HCT116 (cell line): ENCODE measurements around the gene METRN. TPM values are rescaled to one million over a fixed set of nuclear protein-coding genes. Genes with fewer than 3 reads are reported as not detected.

Experiments used
- ATAC-seq: fragments of 200-7000 bp; cut with Tn5 transposase; 2 replicates; pipeline ENCODE4 v1.9.1; 2020; ENCODE audit warnings: mild to moderate bottlenecking, moderate library complexity
- BruUV-seq: library from RNA; stranded (reverse); fragments of 400-500 nt; replicated peaks from 2 replicates; lab custom pipeline; 2021; lab: Mats Ljungman, UMichigan
- CTCF ChIA-PET: fragments of 300-600 bp; sonication (Branson Sonifier 250); formaldehyde crosslinking; loops from one replicate; lab custom pipeline; 2021; ENCODE audit warnings: antibody characterized with exemption; lab: Charles Lee
- POLR2A ChIA-PET: fragments of 300-600, 350-600 bp; sonication (Branson Sonifier 250); formaldehyde crosslinking; loops from one replicate; lab custom pipeline; 2021; ENCODE audit warnings: antibody characterized with exemption; lab: Charles Lee
- RAD21 ChIA-PET, 2 experiments: fragments of 300-600 bp; sonication (Branson Sonifier 250); formaldehyde crosslinking; loops; one replicate each; lab custom pipeline; 2023; ENCODE audit warnings: low total read pairs in 2 of 2; ENCODE audit not compliant: uncharacterized antibody in 2 of 2, unreplicated experiment in 2 of 2, low non-redundant PET in 1 of 2; lab: Charles Lee
- DNase-seq: peaks from one replicate; pipeline ENCODE4 v3.0.0-alpha.2; 2010; ENCODE audit warnings: low read depth, low spot score
- H2AFZ ChIP-seq: fragments of 200-600 bp; shearing (Covaris generic), sonication (generic); 2 replicates; pipeline ENCODE4 v1.6.1; 2017; ENCODE audit warnings: low read depth, mixed run types, mixed read lengths, antibody characterized with exemption, low read length; ENCODE audit not compliant: poor library complexity, severe bottlenecking
- H3K27ac ChIP-seq: 2 replicates; pipeline ENCODE4 v1.5.1; 2012; ENCODE audit warnings: low read depth, low read length
- H3K27me3 ChIP-seq: fragments of 200-600 bp; sonication (generic); 2 replicates; pipeline ENCODE4 v1.6.1; 2016; ENCODE audit warnings: mixed run types, low read length, mixed read lengths; ENCODE audit not compliant: insufficient read depth
- H3K36me3 ChIP-seq, 2 experiments: fragments of 200-500 bp in 1 of 2; fragments of 200-600 bp in 1 of 2; sonication (Bioruptor generic) in 1 of 2; sonication (generic) in 1 of 2; 2 replicates each; pipeline versions ENCODE4 v1.5.1 to v1.6.1; 2014 to 2016; ENCODE audit warnings: low read length in 2 of 2, inconsistent platforms in 1 of 2, mixed read lengths in 1 of 2, mixed run types in 1 of 2; ENCODE audit not compliant: insufficient read depth in 2 of 2, control insufficient read depth in 1 of 2
- H3K4me1 ChIP-seq, 2 experiments: fragments of 200-600 bp in 1 of 2; sonication (generic) in 1 of 2; 2 replicates each; pipeline versions ENCODE4 v1.5.1 to v1.6.1; 2012 to 2017; ENCODE audit warnings: low read length in 2 of 2, inconsistent platforms in 1 of 2, mild to moderate bottlenecking in 1 of 2, mixed read lengths in 1 of 2, mixed run types in 1 of 2, moderate library complexity in 1 of 2; ENCODE audit not compliant: insufficient read depth in 2 of 2, control insufficient read depth in 1 of 2
- H3K4me2 ChIP-seq: fragments of 200-600 bp; sonication (generic); 2 replicates; pipeline ENCODE4 v1.6.1; 2017; ENCODE audit warnings: mixed run types, low read length, mixed read lengths
- H3K4me3 ChIP-seq, 2 experiments: fragments of 200-600 bp in 1 of 2; sonication (generic) in 1 of 2; replicated peaks in 1 of 2; 2 replicates each; pipeline ENCODE4 v1.5.1; 2011 to 2016; ENCODE audit warnings: low read length in 2 of 2, control low read depth in 1 of 2, low read depth in 1 of 2, mild to moderate bottlenecking in 1 of 2, mixed read lengths in 1 of 2, mixed run types in 1 of 2
- H3K79me2 ChIP-seq: fragments of 200-600 bp; sonication (generic); 2 replicates; pipeline ENCODE4 v1.6.1; 2017; ENCODE audit warnings: mild to moderate bottlenecking, mixed run types, low read length, moderate library complexity, mixed read lengths; ENCODE audit not compliant: insufficient read depth
- H3K9ac ChIP-seq: fragments of 200-600 bp; sonication (generic); 2 replicates; pipeline ENCODE4 v1.6.1; 2016; ENCODE audit warnings: low read length, mixed read lengths
- H3K9me2 ChIP-seq: fragments of 200-600 bp; sonication (generic), shearing (Covaris generic); 2 replicates; pipeline ENCODE4 v1.6.1; 2017; ENCODE audit warnings: mixed run types, mild to moderate bottlenecking, moderate library complexity; ENCODE audit not compliant: insufficient read depth
- H3K9me3 ChIP-seq, 2 experiments: fragments of 200-500 bp in 1 of 2; fragments of 200-600 bp in 1 of 2; sonication (Bioruptor generic) in 1 of 2; sonication (generic) in 1 of 2; 2 replicates each; pipeline ENCODE4 v1.6.1; 2014 to 2017; ENCODE audit warnings: low read length in 2 of 2, mixed read lengths in 2 of 2, inconsistent platforms in 1 of 2, low read depth in 1 of 2, mild to moderate bottlenecking in 1 of 2, mixed run types in 1 of 2, moderate library complexity in 1 of 2; ENCODE audit not compliant: control insufficient read depth in 1 of 2, insufficient read depth in 1 of 2
- H4K20me1 ChIP-seq: fragments of 200-600 bp; sonication (generic), shearing (Covaris generic); 2 replicates; pipeline ENCODE4 v1.6.1; 2017; ENCODE audit warnings: mixed run types, mild to moderate bottlenecking, moderate library complexity; ENCODE audit not compliant: insufficient read depth
- ATF3 ChIP-seq: IDR thresholded peaks from 2 replicates; pipeline ENCODE4 v1.6.1; 2012
- CBX3 ChIP-seq: IDR thresholded peaks from 2 replicates; pipeline ENCODE4 v1.6.1; 2012; ENCODE audit warnings: low read depth
- CEBPB ChIP-seq: IDR thresholded peaks from 2 replicates; pipeline ENCODE4 v1.6.1; 2012; ENCODE audit warnings: low read depth
- EGR1 ChIP-seq: IDR thresholded peaks from 2 replicates; pipeline ENCODE4 v1.6.1; 2012; ENCODE audit warnings: low read depth
- ELF1 ChIP-seq: IDR thresholded peaks from 2 replicates; pipeline ENCODE4 v1.6.1; 2012; ENCODE audit warnings: low read depth, borderline replicate concordance
- EZH2 ChIP-seq: fragments of 200-600 bp; sonication (generic); IDR thresholded peaks from 2 replicates; pipeline ENCODE4 v1.6.1; 2017; ENCODE audit warnings: antibody characterized with exemption, mixed run types
- EZH2phosphoT487 ChIP-seq: fragments of 200-600 bp; IDR thresholded peaks from 2 replicates; pipeline ENCODE4 v1.6.1; 2018; ENCODE audit warnings: antibody characterized with exemption, borderline replicate concordance
- FOSL1 ChIP-seq: IDR thresholded peaks from 2 replicates; pipeline ENCODE4 v1.6.1; 2012; ENCODE audit warnings: low read depth
- MAX ChIP-seq: IDR thresholded peaks from 2 replicates; pipeline ENCODE4 v1.6.1; 2012
- POLR2A ChIP-seq: IDR thresholded peaks from 2 replicates; pipeline ENCODE4 v1.7.0; 2011; ENCODE audit warnings: borderline replicate concordance; ENCODE audit not compliant: insufficient read depth, insufficient read length; ENCODE audit errors: extremely low read depth
- POLR2AphosphoS5 ChIP-seq: IDR thresholded peaks from 2 replicates; pipeline ENCODE4 v1.6.1; 2011; ENCODE audit warnings: mild to moderate bottlenecking, low read depth, low read length, moderate library complexity
- REST ChIP-seq: IDR thresholded peaks from 2 replicates; pipeline ENCODE4 v1.6.1; 2012; ENCODE audit warnings: low read depth
- SP1 ChIP-seq: IDR thresholded peaks from 2 replicates; pipeline ENCODE4 v1.6.1; 2012; ENCODE audit warnings: low read depth
- SRF ChIP-seq: IDR thresholded peaks from 2 replicates; pipeline ENCODE4 v1.6.1; 2012; ENCODE audit warnings: low read depth
- TCF7L2 ChIP-seq: IDR thresholded peaks from 2 replicates; pipeline ENCODE4 v1.7.0; 2011; ENCODE audit warnings: borderline replicate concordance, inconsistent platforms; ENCODE audit not compliant: insufficient read depth, insufficient read length; ENCODE audit errors: extremely low read depth
- YY1 ChIP-seq: IDR thresholded peaks from 2 replicates; pipeline ENCODE4 v1.6.1; 2011; ENCODE audit warnings: low read length, low read depth, moderate library complexity, mild to moderate bottlenecking; ENCODE audit not compliant: insufficient replicate concordance; ENCODE audit errors: extremely low read depth
- ZFX ChIP-seq: fragments of 450-650 bp; IDR thresholded peaks from 2 replicates; pipeline ENCODE4 v1.6.1; 2017
- intact Hi-C: fragments of 100-400 bp; cut with micrococcal nuclease; formaldehyde crosslinking; loops from 2 replicates; pipeline ENCODE4 v1.10.0; 2022
- total RNA-seq: library from RNA; stranded (reverse); gene quantifications from one replicate; pipeline ENCODE4 v1.2.1, GENCODE V29; 2021; ENCODE audit not compliant: unreplicated experiment
- TF ChIP-seq, protein P1 (sequence below), 3 experiments: fragments of 200-600 bp in 1 of 3; sonication (generic) in 1 of 3; IDR thresholded peaks in 2 of 3; conservative IDR thresholded peaks in 1 of 3; 2 replicates each; pipeline ENCODE4 v1.5.1; 2012 to 2017; ENCODE audit warnings: low read depth in 2 of 3, low read length in 2 of 3, antibody characterized with exemption in 1 of 3, borderline replicate concordance in 1 of 3, control low read depth in 1 of 3, mild to moderate bottlenecking in 1 of 3, mixed read lengths in 1 of 3, mixed run types in 1 of 3, moderate library complexity in 1 of 3; ENCODE audit not compliant: insufficient read depth in 1 of 3

METRN gene
- total RNA-seq, 1 experiment from 2014 or later: 193 TPM

GRCh38 chr16:667780-668518 is 47.0 kb upstream of the METRN start, which contains the start of gene RHOT2:
Gene RHOT2 (plus strand): TSS chr16:668132. CDS start chr16:668200, 68 bp downstream.
- Histone ChIP-seq H3K79me2 (peaks cover 26% of the 10 kb centered on the region), H3K4me2 (peak within 1 kb of the TSS; percentile 74), H3K9me3 (no peaks in the 10 kb centered on the region), H3K4me1 (peaks cover 0 to 10% of the 10 kb centered on the region in 2 experiments; a peak in 1 of 4 replicates), H3K9me2 (no peaks in the 10 kb centered on the region), H3K27me3 (no peaks in the 10 kb centered on the region), H2AFZ (no peak within 1 kb of the TSS), H3K36me3 (peaks cover 0 to 4% of the 10 kb centered on the region in 2 experiments; a peak in 1 of 4 replicates), H4K20me1 (no peaks in the 10 kb centered on the region), H3K9ac (peak within 1 kb of the TSS; percentile 80), H3K27ac (peak within 1 kb of the TSS; percentile 78), H3K4me3 (peak within 1 kb of the TSS; percentile 66 to 72)
- BruUV-seq: no TSS peak
- RAD21 ChIA-PET: no interaction called here
- POLR2A ChIA-PET: no interaction called here
- DNase-seq: no peak
- peak; percentile 90 for ATAC-seq
- intact Hi-C loops: no loop called here
- CTCF ChIA-PET: no interaction called here
- TF ChIP-seq ELF1 (no peak; the same call in 1 of the 2 replicates), EZH2phosphoT487 (no peak), EZH2 (no peak), YY1 (peak; percentile 86), POLR2AphosphoS5 (peak; percentile 69), FOSL1 (no peak), SP1 (no peak), MAX (peak; percentile 50; the same call in 1 of the 2 replicates), ATF3 (no peak), ZFX (no peak), EGR1 (peak; percentile 58), CEBPB (no peak), REST (no peak), POLR2A (no peak), CBX3 (no peak), SRF (no peak), TCF7L2 (no peak)
- TF ChIP-seq, protein P1, sequence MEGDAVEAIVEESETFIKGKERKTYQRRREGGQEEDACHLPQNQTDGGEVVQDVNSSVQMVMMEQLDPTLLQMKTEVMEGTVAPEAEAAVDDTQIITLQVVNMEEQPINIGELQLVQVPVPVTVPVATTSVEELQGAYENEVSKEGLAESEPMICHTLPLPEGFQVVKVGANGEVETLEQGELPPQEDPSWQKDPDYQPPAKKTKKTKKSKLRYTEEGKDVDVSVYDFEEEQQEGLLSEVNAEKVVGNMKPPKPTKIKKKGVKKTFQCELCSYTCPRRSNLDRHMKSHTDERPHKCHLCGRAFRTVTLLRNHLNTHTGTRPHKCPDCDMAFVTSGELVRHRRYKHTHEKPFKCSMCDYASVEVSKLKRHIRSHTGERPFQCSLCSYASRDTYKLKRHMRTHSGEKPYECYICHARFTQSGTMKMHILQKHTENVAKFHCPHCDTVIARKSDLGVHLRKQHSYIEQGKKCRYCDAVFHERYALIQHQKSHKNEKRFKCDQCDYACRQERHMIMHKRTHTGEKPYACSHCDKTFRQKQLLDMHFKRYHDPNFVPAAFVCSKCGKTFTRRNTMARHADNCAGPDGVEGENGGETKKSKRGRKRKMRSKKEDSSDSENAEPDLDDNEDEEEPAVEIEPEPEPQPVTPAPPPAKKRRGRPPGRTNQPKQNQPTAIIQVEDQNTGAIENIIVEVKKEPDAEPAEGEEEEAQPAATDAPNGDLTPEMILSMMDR (IDR thresholded peaks at IDR 0.05 in 2 of 3, conservative IDR thresholded peaks at IDR 0.05 in 1 of 3; ENCODE audit: borderline replicate concordance in 1 of 3, insufficient read depth in 1 of 3, low read depth in 2 of 3, low read length in 2 of 3): peak; percentile 37 to 60 (median 49); a peak in 5 of 6 replicates
